ENCODE results near the gene MLST8. TPM values are rescaled to one million over a fixed set of nuclear protein-coding genes. Genes with fewer than 3 reads are reported as not detected.
"Not testable (repeated sequence)": the region's sequence is repeated elsewhere in the genome, so short reads cannot be mapped to it uniquely, and the experiment has no call there.

Gene MLST8
- total RNA-seq, 1 donor from 2014 or later: 7.8 TPM

DNA sequence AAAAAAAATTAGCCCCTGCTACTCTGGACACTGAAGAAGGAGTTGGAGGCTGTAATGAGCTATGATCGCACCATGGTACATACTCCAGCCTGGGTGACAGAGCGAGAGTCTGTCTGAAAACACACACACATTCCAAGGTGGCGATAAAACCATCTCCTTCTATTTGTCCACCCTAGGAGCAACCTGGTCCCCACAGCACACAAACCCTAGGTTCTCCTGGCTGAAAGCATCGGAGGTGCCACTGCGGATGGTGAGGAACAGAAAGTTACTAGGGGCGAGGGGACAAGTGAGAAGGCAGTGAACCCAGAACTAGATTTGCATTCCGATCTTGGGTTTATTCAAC is 47.5 kb downstream of the MLST8 start:
- Histone ChIP-seq H3K4me1 (ENCODE audit: control insufficient read depth in 3 of 3, insufficient read depth in 3 of 3, low read length in 3 of 3) (peaks cover 12 to 16% (median 14%) of the 10 kb centered on the region in 3 donors), H3K9ac (ENCODE audit: low read depth in 1 of 3, low read length in 3 of 3) (no peak overlapping the region), H3K36me3 (ENCODE audit: control insufficient read depth in 3 of 3, insufficient read depth in 3 of 3, low read length in 3 of 3) (peaks cover 37 to 49% (median 44%) of the 10 kb centered on the region in 3 donors), H3K9me3 (ENCODE audit: control insufficient read depth in 3 of 3, low read length in 3 of 3) (no peaks in the 10 kb centered on the region), H3K27ac (ENCODE audit: low read depth, low read length) (no peak overlapping the region), H3K27me3 (ENCODE audit: control insufficient read depth in 3 of 3, insufficient read depth in 3 of 3, low read length in 3 of 3) (no peaks in the 10 kb centered on the region), H3K4me3 (ENCODE audit: low read length in 3 of 3) (no peak overlapping the region)

DNA sequence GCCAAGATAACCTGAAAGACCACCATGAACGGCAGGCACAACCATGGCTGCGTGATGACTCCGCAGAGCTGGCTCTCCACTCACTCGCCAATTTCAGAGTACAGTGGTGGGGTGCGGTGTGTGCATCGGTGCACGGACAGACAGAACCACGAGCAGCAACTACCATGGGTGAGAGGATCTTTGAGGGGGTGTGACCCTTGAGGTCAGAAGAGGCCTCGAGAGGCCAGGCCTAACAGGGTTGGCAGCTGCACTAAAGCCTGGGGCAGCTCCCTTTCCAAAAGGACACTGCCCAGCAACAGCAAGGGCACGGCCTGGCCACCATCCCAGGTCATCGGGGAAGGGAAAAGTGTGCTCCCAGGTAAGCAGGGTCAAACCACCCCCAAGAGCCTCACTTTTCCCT is 48.0 kb downstream of the MLST8 start:
- Histone ChIP-seq H3K4me1 (ENCODE audit: control insufficient read depth in 3 of 3, insufficient read depth in 3 of 3, low read length in 3 of 3) (peaks cover 12 to 16% (median 14%) of the 10 kb centered on the region in 3 donors), H3K9me3 (ENCODE audit: control insufficient read depth in 3 of 3, low read length in 3 of 3) (no peaks in the 10 kb centered on the region), H3K36me3 (ENCODE audit: control insufficient read depth in 3 of 3, insufficient read depth in 3 of 3, low read length in 3 of 3) (peaks cover 38 to 54% (median 45%) of the 10 kb centered on the region in 3 donors), H3K27me3 (ENCODE audit: control insufficient read depth in 3 of 3, insufficient read depth in 3 of 3, low read length in 3 of 3) (no peaks in the 10 kb centered on the region), H3K27ac (ENCODE audit: low read depth, low read length) (no peak overlapping the region), H3K9ac (ENCODE audit: low read depth in 1 of 3, low read length in 3 of 3) (no peak overlapping the region), H3K4me3 (ENCODE audit: low read length in 3 of 3) (no peak overlapping the region)

DNA sequence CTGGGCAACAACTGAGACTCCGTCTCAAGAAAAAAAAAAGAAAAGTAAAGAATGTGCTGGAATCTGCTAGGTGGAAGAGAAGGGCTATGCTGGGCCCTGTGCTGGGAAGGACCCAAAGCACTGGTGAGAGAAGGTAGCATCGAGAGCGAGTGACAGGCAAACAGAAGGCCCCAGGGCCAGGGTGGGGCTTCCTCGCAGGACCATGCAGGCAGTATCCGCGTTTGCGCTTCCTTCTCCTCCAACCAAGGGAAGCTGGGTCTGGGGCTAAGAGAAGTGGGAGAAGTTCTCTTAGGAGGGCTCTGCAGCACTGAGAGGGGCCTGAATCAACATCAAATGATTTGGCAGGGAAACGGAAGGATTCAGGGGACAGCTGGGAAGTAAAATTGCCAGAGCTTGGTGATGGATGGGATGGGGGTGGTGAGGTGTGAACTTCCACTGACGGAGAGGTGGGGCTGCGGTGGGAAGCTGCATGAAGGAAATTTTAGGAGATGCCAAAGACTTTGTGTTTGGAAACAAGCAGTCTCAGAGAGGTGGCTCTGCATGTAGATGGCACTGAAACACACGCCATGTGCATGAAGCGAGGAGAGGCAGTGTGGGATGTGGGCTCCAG is 51.4 kb downstream of the MLST8 start:
- Histone ChIP-seq H3K4me3 (ENCODE audit: low read length in 3 of 3) (no peak overlapping the region), H3K9ac (ENCODE audit: low read depth in 1 of 3, low read length in 3 of 3) (no peak overlapping the region), H3K4me1 (ENCODE audit: control insufficient read depth in 3 of 3, insufficient read depth in 3 of 3, low read length in 3 of 3) (peaks cover 7 to 8% (median 7%) of the 10 kb centered on the region in 3 donors), H3K27me3 (ENCODE audit: control insufficient read depth in 3 of 3, insufficient read depth in 3 of 3, low read length in 3 of 3) (no peaks in the 10 kb centered on the region), H3K27ac (ENCODE audit: low read depth, low read length) (no peak overlapping the region), H3K9me3 (ENCODE audit: control insufficient read depth in 3 of 3, low read length in 3 of 3) (no peaks in the 10 kb centered on the region), H3K36me3 (ENCODE audit: control insufficient read depth in 3 of 3, insufficient read depth in 3 of 3, low read length in 3 of 3) (peaks cover 46 to 63% (median 56%) of the 10 kb centered on the region in 3 donors)

DNA sequence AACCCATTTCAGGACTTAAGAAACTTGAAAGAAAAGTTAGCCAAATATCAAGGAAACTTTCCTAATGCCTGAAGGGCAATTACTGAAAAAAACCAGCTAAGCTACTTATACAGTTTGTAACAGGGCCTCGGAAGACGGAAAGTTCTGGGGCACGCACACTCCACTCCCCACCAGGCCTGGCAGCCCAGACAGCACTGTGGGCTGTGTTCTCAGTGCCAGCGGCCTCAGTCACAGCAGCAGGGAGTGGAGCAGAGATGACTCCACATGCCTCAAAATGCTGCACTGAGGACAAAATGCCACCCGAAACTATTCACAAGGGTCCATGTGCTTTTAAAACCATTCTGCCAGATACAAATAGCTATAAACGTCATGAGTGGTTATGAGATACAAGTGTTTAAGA is 52.5 kb downstream of the MLST8 start:
- no peak overlapping the region for H3K4me3 ChIP-seq (ENCODE audit: low read length in 3 of 3)
- H3K4me1 ChIP-seq (ENCODE audit: control insufficient read depth in 3 of 3, insufficient read depth in 3 of 3, low read length in 3 of 3): no peaks in the 10 kb centered on the region
- no peak overlapping the region for H3K27ac ChIP-seq (ENCODE audit: low read depth, low read length)
- no peaks in the 10 kb centered on the region for H3K9me3 ChIP-seq (ENCODE audit: control insufficient read depth in 3 of 3, low read length in 3 of 3)
- H3K27me3 ChIP-seq (ENCODE audit: control insufficient read depth in 3 of 3, insufficient read depth in 3 of 3, low read length in 3 of 3): no peaks in the 10 kb centered on the region
- peak overlapping the region in 1 of 3 donors; percentile 10 for H3K9ac ChIP-seq (ENCODE audit: low read depth in 1 of 3, low read length in 3 of 3)
- peaks cover 56 to 73% (median 65%) of the 10 kb centered on the region in 3 donors for H3K36me3 ChIP-seq (ENCODE audit: control insufficient read depth in 3 of 3, insufficient read depth in 3 of 3, low read length in 3 of 3)

DNA sequence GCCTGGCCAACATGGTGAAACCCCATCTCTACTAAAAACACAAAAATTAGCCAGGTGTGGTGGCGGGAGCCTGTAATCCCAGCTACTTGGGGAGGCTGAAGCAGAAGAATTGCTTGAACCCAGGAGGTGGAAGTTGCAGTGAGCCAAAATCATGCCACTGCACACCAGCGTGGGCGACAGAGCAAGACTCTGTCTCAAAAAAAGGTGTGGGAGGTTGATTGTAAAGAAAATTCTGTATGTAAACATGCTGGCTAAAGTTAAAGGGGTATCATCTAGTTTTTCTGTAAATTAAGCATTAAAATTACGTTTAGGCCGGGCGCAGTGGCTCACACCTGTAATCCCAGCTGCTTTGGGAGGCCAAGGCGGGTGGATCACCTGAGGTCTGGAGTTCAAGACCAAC is 53.3 kb downstream of the MLST8 start:
- not testable (repeated sequence) for H3K9ac ChIP-seq (ENCODE audit: low read depth in 1 of 3, low read length in 3 of 3); H3K27me3 ChIP-seq (ENCODE audit: control insufficient read depth in 3 of 3, insufficient read depth in 3 of 3, low read length in 3 of 3); H3K4me3 ChIP-seq (ENCODE audit: low read length in 3 of 3); H3K9me3 ChIP-seq (ENCODE audit: control insufficient read depth in 3 of 3, low read length in 3 of 3); H3K27ac ChIP-seq (ENCODE audit: low read depth, low read length); H3K4me1 ChIP-seq (ENCODE audit: control insufficient read depth in 3 of 3, insufficient read depth in 3 of 3, low read length in 3 of 3)
- H3K36me3 ChIP-seq (ENCODE audit: control insufficient read depth in 3 of 3, insufficient read depth in 3 of 3, low read length in 3 of 3): peaks cover 58 to 73% (median 68%) of the 10 kb centered on the region in 3 donors

Other genes starting within 250 kb of the MLST8 start
- 130 TPM for gene NDUFB10, start 245.9 kb upstream of the MLST8 start, total RNA-seq
- gene RPS2, start 240.6 kb upstream of the MLST8 start, total RNA-seq: 3,178 TPM
- gene RNF151, start 238.6 kb upstream of the MLST8 start, total RNA-seq: not detected
- gene TBL3, start 233.4 kb upstream of the MLST8 start, total RNA-seq: 18.8 TPM
- gene NOXO1, start 224.0 kb upstream of the MLST8 start, total RNA-seq: 1.6 TPM
- gene GFER, start 221.3 kb upstream of the MLST8 start, total RNA-seq: 4.7 TPM
- 0.52 TPM for gene SYNGR3, start 215.5 kb upstream of the MLST8 start, total RNA-seq
- gene ZNF598, start 195.6 kb upstream of the MLST8 start, total RNA-seq: 4.7 TPM
- not detected for gene NPW, start 185.7 kb upstream of the MLST8 start, total RNA-seq
- 15.1 TPM for gene NHERF2, start 178.6 kb upstream of the MLST8 start, total RNA-seq
- gene NTHL1, start 157.6 kb upstream of the MLST8 start, total RNA-seq: 13.6 TPM
- 49.6 TPM for gene TSC2, start 157.5 kb upstream of the MLST8 start, total RNA-seq
- 88.7 TPM for gene PKD1, start 69.6 kb upstream of the MLST8 start, total RNA-seq
- gene RAB26, start 56.8 kb upstream of the MLST8 start, total RNA-seq: not detected
- 24.0 TPM for gene TRAF7, start 49.7 kb upstream of the MLST8 start, total RNA-seq
- gene CASKIN1, start 8.8 kb upstream of the MLST8 start, total RNA-seq: 0.52 TPM
- gene BRICD5, start 5.4 kb downstream of the MLST8 start, total RNA-seq: 2.1 TPM
- gene PGP, start 9.4 kb downstream of the MLST8 start, total RNA-seq: 9.9 TPM
- gene E4F1, start 18.1 kb downstream of the MLST8 start, total RNA-seq: 12.5 TPM
- 0.52 TPM for gene DNASE1L2, start 31.0 kb downstream of the MLST8 start, total RNA-seq
- 42.3 TPM for gene ECI1, start 46.1 kb downstream of the MLST8 start, total RNA-seq
- 42.3 TPM for gene RNPS1, start 62.7 kb downstream of the MLST8 start, total RNA-seq
- 8.4 TPM for gene ABCA3, start 135.3 kb downstream of the MLST8 start, total RNA-seq
- 6.8 TPM for gene CCNF, start 224.0 kb downstream of the MLST8 start, total RNA-seq

Data from skeletal muscle tissue (tissue), 4 donors.